HFF-Myc (cell line): ENCODE measurements around the gene WDFY4.

Experiments
- DNase-seq: peaks from one replicate; pipeline ENCODE4 v3.0.0-alpha.2; 2011; ENCODE audit warnings: low read depth; ENCODE audit errors: extremely low read depth
- H3K4me3 ChIP-seq: replicated peaks from 2 replicates; pipeline ENCODE4 v1.5.1; 2011; ENCODE audit warnings: low read depth, mild to moderate bottlenecking, control low read depth, low read length
- TF ChIP-seq, protein P1 (sequence below): IDR thresholded peaks from 2 replicates; pipeline ENCODE4 v1.5.1; 2012; ENCODE audit warnings: mild to moderate bottlenecking, low read depth, low read length, control low read depth; ENCODE audit errors: missing control alignments

Gene WDFY4

GRCh38 chr10:48834189-48834965, 149.7 kb downstream of the WDFY4 start:
- H3K4me3 ChIP-seq, result no peak overlapping the region
- TF ChIP-seq, protein P1, sequence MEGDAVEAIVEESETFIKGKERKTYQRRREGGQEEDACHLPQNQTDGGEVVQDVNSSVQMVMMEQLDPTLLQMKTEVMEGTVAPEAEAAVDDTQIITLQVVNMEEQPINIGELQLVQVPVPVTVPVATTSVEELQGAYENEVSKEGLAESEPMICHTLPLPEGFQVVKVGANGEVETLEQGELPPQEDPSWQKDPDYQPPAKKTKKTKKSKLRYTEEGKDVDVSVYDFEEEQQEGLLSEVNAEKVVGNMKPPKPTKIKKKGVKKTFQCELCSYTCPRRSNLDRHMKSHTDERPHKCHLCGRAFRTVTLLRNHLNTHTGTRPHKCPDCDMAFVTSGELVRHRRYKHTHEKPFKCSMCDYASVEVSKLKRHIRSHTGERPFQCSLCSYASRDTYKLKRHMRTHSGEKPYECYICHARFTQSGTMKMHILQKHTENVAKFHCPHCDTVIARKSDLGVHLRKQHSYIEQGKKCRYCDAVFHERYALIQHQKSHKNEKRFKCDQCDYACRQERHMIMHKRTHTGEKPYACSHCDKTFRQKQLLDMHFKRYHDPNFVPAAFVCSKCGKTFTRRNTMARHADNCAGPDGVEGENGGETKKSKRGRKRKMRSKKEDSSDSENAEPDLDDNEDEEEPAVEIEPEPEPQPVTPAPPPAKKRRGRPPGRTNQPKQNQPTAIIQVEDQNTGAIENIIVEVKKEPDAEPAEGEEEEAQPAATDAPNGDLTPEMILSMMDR, result no peak
- no peak for DNase-seq

DNA sequence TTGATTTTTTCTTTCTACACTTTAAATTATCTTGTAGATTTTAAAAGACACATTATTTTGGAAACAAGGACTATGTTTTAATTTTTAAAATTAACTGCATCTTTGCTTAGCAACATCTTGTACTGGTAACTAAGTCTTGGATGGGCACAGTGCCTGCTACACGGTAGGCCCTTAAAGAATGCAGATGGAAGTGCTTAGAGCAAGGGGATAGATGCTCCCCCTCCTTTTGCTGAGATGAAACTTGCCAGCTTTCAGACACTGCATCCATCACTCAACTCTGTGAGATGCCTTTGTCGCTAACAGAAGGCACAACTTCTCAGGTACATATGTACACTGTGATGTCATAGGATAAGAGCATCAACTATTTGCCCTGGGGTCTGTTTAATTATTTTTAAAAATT, 151.1 kb downstream of the WDFY4 start:
- no peak overlapping the region for H3K4me3 ChIP-seq
- TF ChIP-seq, protein P1, result no peak

GRCh38 chr10:48836605-48837004, 151.9 kb downstream of the WDFY4 start:
- DNase-seq, result no peak
- no peak overlapping the region for H3K4me3 ChIP-seq
- TF ChIP-seq, protein P1, result no peak

More for the DNA sequence above, 151.1 kb downstream of the WDFY4 start:
- DNase-seq, result no peak

GRCh38 chr10:48838834-48839233, 154.2 kb downstream of the WDFY4 start:
- TF ChIP-seq, protein P1, result no peak
- no peak for DNase-seq
- no peak overlapping the region for H3K4me3 ChIP-seq

DNA sequence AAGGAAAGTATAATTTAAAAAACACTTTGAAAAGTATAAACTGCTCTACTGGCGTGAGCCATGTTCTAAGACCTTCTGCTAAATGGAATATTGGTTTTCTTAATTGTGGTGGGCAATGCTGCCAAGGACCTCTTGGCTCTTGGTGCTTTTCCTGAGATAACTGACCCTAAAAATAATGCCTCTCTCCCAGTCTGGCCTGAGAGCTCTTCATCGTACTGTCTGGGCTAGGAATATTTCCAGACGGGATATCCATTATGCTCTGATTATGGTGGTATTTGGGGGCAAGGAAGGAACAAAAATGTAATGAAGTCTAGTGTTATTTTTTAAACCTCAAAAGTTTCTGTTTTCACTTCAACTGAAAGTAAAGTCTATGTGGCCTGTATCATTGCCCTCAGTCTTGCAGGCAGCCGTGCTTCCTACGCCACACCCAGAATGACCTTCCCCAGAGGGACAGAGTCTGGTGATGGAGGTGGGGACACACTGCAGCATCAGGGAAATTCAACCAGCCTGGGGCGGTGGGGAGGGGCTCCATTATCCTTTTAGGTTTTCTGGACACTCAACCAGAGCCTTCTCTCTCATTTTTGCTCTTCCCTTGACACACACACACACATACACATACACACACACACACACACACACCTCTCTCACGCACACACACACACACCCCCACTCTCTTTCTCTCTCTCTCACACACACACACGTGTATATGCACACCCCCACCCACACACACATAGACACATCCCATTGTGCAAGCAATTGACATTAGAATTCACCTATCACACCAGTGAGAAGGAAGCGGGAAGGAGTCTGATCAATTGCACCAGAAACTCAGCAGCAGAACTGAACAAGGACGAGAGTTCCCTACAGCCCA, 155.4 kb downstream of the WDFY4 start:
- no peak for DNase-seq
- H3K4me3 ChIP-seq, result no peak overlapping the region
- TF ChIP-seq, protein P1, result no peak

GRCh38 chr10:48842231-48842630, 157.6 kb downstream of the WDFY4 start:
- no peak overlapping the region for H3K4me3 ChIP-seq
- TF ChIP-seq, protein P1, result no peak
- no peak for DNase-seq
